ENCODE measurements around the gene CDK15. TPM values are rescaled to one million over a fixed set of nuclear protein-coding genes. Genes with fewer than 3 reads are reported as not detected.

Gene CDK15
- total and polyA plus RNA-seq, 3 experiments from 2014 or later = not detected

- CTCF ChIA-PET = no interaction called here
- Mint-ChIP-seq H3K27me3 (peaks cover 10 to 52% of the 10 kb centered on the region in 2 donors), H3K9me3 (no peaks in the 10 kb centered on the region), H3K27ac (no peak overlapping the region), H3K4me1 (no peaks in the 10 kb centered on the region), H3K4me3 (no peak overlapping the region), H3K36me3 (peaks cover 0 to 4% (median 0%) of the 10 kb centered on the region in 3 donors)
- Histone ChIP-seq H3K9me3 (ENCODE audit: low read length) (no peaks in the 10 kb centered on the region), H3K36me3 (ENCODE audit: insufficient read depth, low read length) (no peaks in the 10 kb centered on the region), H3K4me1 (ENCODE audit: insufficient read depth, low read length) (no peaks in the 10 kb centered on the region), H3K4me3 (ENCODE audit: low read length) (no peak overlapping the region), H3K27ac (ENCODE audit: low read depth, low read length) (no peak overlapping the region), H3K27me3 (ENCODE audit: insufficient read depth, low read length, poor library complexity, severe bottlenecking) (no peaks in the 10 kb centered on the region)
- no peak for DNase-seq
- POLR2A ChIA-PET = no interaction called here
These were observed 17.9 kb downstream of the CDK15 start for GRCh38 chr2:201824212-201824611.

- no peaks in the 10 kb centered on the region for H3K27me3 ChIP-seq (ENCODE audit: insufficient read depth, low read length, poor library complexity, severe bottlenecking)
- Mint-ChIP-seq H3K9me3 (no peaks in the 10 kb centered on the region), H3K4me1 (no peaks in the 10 kb centered on the region), H3K27ac (no peak overlapping the region), H3K4me3 (no peak overlapping the region), H3K36me3 (no peaks in the 10 kb centered on the region), H3K27me3 (peaks cover 8 to 37% of the 10 kb centered on the region in 2 donors)
- no peaks in the 10 kb centered on the region for H3K4me1 ChIP-seq (ENCODE audit: insufficient read depth, low read length)
- POLR2A ChIA-PET = no interaction called here
- CTCF ChIA-PET = no interaction called here
- no peak overlapping the region for H3K27ac ChIP-seq (ENCODE audit: low read depth, low read length)
- DNase-seq = no peak
- H3K36me3 ChIP-seq (ENCODE audit: insufficient read depth, low read length) = no peaks in the 10 kb centered on the region
- no peaks in the 10 kb centered on the region for H3K9me3 ChIP-seq (ENCODE audit: low read length)
- no peak overlapping the region for H3K4me3 ChIP-seq (ENCODE audit: low read length)
These were observed 21.3 kb downstream of the CDK15 start for GRCh38 chr2:201827621-201828020.

- ChIA-PET POLR2A (no interaction called here), CTCF (interaction anchor here (1.2 kb wide), 1 partner anchor 9 kb away, joined by 3 read pairs; no protein-coding TSS in a partner anchor)
- Mint-ChIP-seq H3K27me3 (peaks cover 8 to 31% of the 10 kb centered on the region in 2 donors), H3K27ac (no peak overlapping the region), H3K4me3 (no peak overlapping the region), H3K9me3 (no peaks in the 10 kb centered on the region), H3K4me1 (no peaks in the 10 kb centered on the region), H3K36me3 (no peaks in the 10 kb centered on the region)
- H3K4me1 ChIP-seq (ENCODE audit: insufficient read depth, low read length) = no peaks in the 10 kb centered on the region
- H3K9me3 ChIP-seq (ENCODE audit: low read length) = no peaks in the 10 kb centered on the region
- H3K27me3 ChIP-seq (ENCODE audit: insufficient read depth, low read length, poor library complexity, severe bottlenecking) = no peaks in the 10 kb centered on the region
- no peak for DNase-seq
- H3K4me3 ChIP-seq (ENCODE audit: low read length) = no peak overlapping the region
- no peak overlapping the region for H3K27ac ChIP-seq (ENCODE audit: low read depth, low read length)
- H3K36me3 ChIP-seq (ENCODE audit: insufficient read depth, low read length) = no peaks in the 10 kb centered on the region
These were observed 21.9 kb downstream of the CDK15 start for GRCh38 chr2:201828220-201828619.

GRCh38 chr2:201830666-201831065 lies 24.3 kb downstream of the CDK15 start:
- Mint-ChIP-seq H3K4me1 (no peaks in the 10 kb centered on the region), H3K9me3 (no peaks in the 10 kb centered on the region), H3K27ac (no peak overlapping the region), H3K36me3 (no peaks in the 10 kb centered on the region), H3K4me3 (no peak overlapping the region), H3K27me3 (peaks cover 6 to 20% of the 10 kb centered on the region in 2 donors)
- Histone ChIP-seq H3K27me3 (ENCODE audit: insufficient read depth, low read length, poor library complexity, severe bottlenecking) (no peaks in the 10 kb centered on the region), H3K27ac (ENCODE audit: low read depth, low read length) (no peak overlapping the region), H3K4me1 (ENCODE audit: insufficient read depth, low read length) (no peaks in the 10 kb centered on the region), H3K36me3 (ENCODE audit: insufficient read depth, low read length) (no peaks in the 10 kb centered on the region), H3K9me3 (ENCODE audit: low read length) (no peaks in the 10 kb centered on the region), H3K4me3 (ENCODE audit: low read length) (no peak overlapping the region)
- ChIA-PET POLR2A (no interaction called here), CTCF (no interaction called here)
- no peak for DNase-seq

GRCh38 chr2:201831469-201831868 lies 25.1 kb downstream of the CDK15 start:
- H3K36me3 Mint-ChIP-seq = no peaks in the 10 kb centered on the region
- H3K9me3 ChIP-seq (ENCODE audit: low read length) = no peaks in the 10 kb centered on the region
- H3K27me3 ChIP-seq (ENCODE audit: insufficient read depth, low read length, poor library complexity, severe bottlenecking) = no peaks in the 10 kb centered on the region
- CTCF ChIA-PET = no interaction called here
- H3K27me3 Mint-ChIP-seq = peaks cover 7 to 21% of the 10 kb centered on the region in 2 donors
- H3K36me3 ChIP-seq (ENCODE audit: insufficient read depth, low read length) = no peaks in the 10 kb centered on the region
- H3K27ac ChIP-seq (ENCODE audit: low read depth, low read length) = no peak overlapping the region
- H3K4me3 ChIP-seq (ENCODE audit: low read length) = no peak overlapping the region
- no peak overlapping the region for H3K4me3 Mint-ChIP-seq
- no peaks in the 10 kb centered on the region for H3K9me3 Mint-ChIP-seq
- POLR2A ChIA-PET = no interaction called here
- H3K27ac Mint-ChIP-seq = no peak overlapping the region
- no peaks in the 10 kb centered on the region for H3K4me1 Mint-ChIP-seq
- no peak for DNase-seq
- no peaks in the 10 kb centered on the region for H3K4me1 ChIP-seq (ENCODE audit: insufficient read depth, low read length)

GRCh38 chr2:201833781-201834180 lies 27.4 kb downstream of the CDK15 start:
- Mint-ChIP-seq H3K4me3 (no peak overlapping the region), H3K27me3 (peaks cover 7 to 22% of the 10 kb centered on the region in 2 donors), H3K36me3 (no peaks in the 10 kb centered on the region), H3K4me1 (no peaks in the 10 kb centered on the region), H3K9me3 (no peaks in the 10 kb centered on the region), H3K27ac (no peak overlapping the region)
- Histone ChIP-seq H3K9me3 (ENCODE audit: low read length) (no peaks in the 10 kb centered on the region), H3K4me1 (ENCODE audit: insufficient read depth, low read length) (no peaks in the 10 kb centered on the region), H3K4me3 (ENCODE audit: low read length) (no peak overlapping the region), H3K36me3 (ENCODE audit: insufficient read depth, low read length) (no peaks in the 10 kb centered on the region), H3K27me3 (ENCODE audit: insufficient read depth, low read length, poor library complexity, severe bottlenecking) (no peaks in the 10 kb centered on the region), H3K27ac (ENCODE audit: low read depth, low read length) (no peak overlapping the region)
- POLR2A ChIA-PET = interaction anchor here (0.5 kb wide), 1 partner anchor 38 kb away, joined by 4 read pairs; no protein-coding TSS in a partner anchor
- CTCF ChIA-PET = no interaction called here
- no peak for DNase-seq

GRCh38 chr2:201835066-201835465 lies 28.7 kb downstream of the CDK15 start:
- H3K4me1 ChIP-seq (ENCODE audit: insufficient read depth, low read length) = no peaks in the 10 kb centered on the region
- DNase-seq = no peak
- CTCF ChIA-PET = no interaction called here
- Mint-ChIP-seq H3K4me3 (no peak overlapping the region), H3K27ac (no peak overlapping the region), H3K4me1 (no peaks in the 10 kb centered on the region), H3K9me3 (no peaks in the 10 kb centered on the region), H3K27me3 (peaks cover 7 to 15% of the 10 kb centered on the region in 2 donors), H3K36me3 (no peaks in the 10 kb centered on the region)
- H3K36me3 ChIP-seq (ENCODE audit: insufficient read depth, low read length) = no peaks in the 10 kb centered on the region
- no peaks in the 10 kb centered on the region for H3K27me3 ChIP-seq (ENCODE audit: insufficient read depth, low read length, poor library complexity, severe bottlenecking)
- H3K27ac ChIP-seq (ENCODE audit: low read depth, low read length) = no peak overlapping the region
- no peak overlapping the region for H3K4me3 ChIP-seq (ENCODE audit: low read length)
- POLR2A ChIA-PET = no interaction called here
- H3K9me3 ChIP-seq (ENCODE audit: low read length) = no peaks in the 10 kb centered on the region

- H3K27me3 Mint-ChIP-seq = peaks cover 2 to 21% of the 10 kb centered on the region in 2 donors
- peaks cover 0 to 10% (median 3%) of the 10 kb centered on the region in 5 donors for H3K9me3 Mint-ChIP-seq
- no peak overlapping the region for H3K27ac ChIP-seq (ENCODE audit: low read depth, low read length)
- H3K4me3 ChIP-seq (ENCODE audit: low read length) = no peak overlapping the region
- H3K9me3 ChIP-seq (ENCODE audit: low read length) = no peaks in the 10 kb centered on the region
- H3K36me3 Mint-ChIP-seq = peaks cover 0 to 8% (median 0%) of the 10 kb centered on the region in 3 donors
- no peak overlapping the region for H3K4me3 Mint-ChIP-seq
- ChIA-PET CTCF (interaction anchor here (0.6 to 1.4 kb wide), 2 partner anchors 23 to 587 kb away, joined by 3 to 4 read pairs; no protein-coding TSS in a partner anchor), POLR2A (no interaction called here)
- no peak for DNase-seq
- H3K4me1 ChIP-seq (ENCODE audit: insufficient read depth, low read length) = no peaks in the 10 kb centered on the region
- no peaks in the 10 kb centered on the region for H3K27me3 ChIP-seq (ENCODE audit: insufficient read depth, low read length, poor library complexity, severe bottlenecking)
- no peaks in the 10 kb centered on the region for H3K36me3 ChIP-seq (ENCODE audit: insufficient read depth, low read length)
- H3K4me1 Mint-ChIP-seq = no peaks in the 10 kb centered on the region
- H3K27ac Mint-ChIP-seq = no peak overlapping the region
These were observed 31.1 kb downstream of the CDK15 start for GRCh38 chr2:201837391-201837790.

Data from CD8-positive, alpha-beta memory T cell (primary cell).